ENCODE measurements around the gene FBXL16.

GRCh38 chr16:704552-705380 lies 835 bp downstream of the FBXL16 start:
- TF ChIP-seq CTCF (IDR thresholded peaks at IDR 0.05), result no peak
- TF ChIP-seq EZH2phosphoT487 (IDR thresholded peaks at IDR 0.05), result peak; percentile 90
- peak; percentile 91 for TF ChIP-seq EZH2 (IDR thresholded peaks at IDR 0.05)
